Ascending aorta (tissue), 2 donors: ENCODE results near the gene ZNF618. TPM values are rescaled to one million over a fixed set of nuclear protein-coding genes. Genes with fewer than 3 reads are reported as not detected.

Source experiments
- DNase-seq, 2 donors: peaks; one replicate each; pipeline ENCODE4 v3.0.0-alpha.2; 2019; ENCODE audit warnings: low spot score in 2 of 2
- H3K27ac ChIP-seq, 2 donors: fragments of 200-600 bp; sonication (generic); one replicate each; pipeline ENCODE4 v1.5.1; 2016 to 2017; ENCODE audit warnings: mild to moderate bottlenecking in 1 of 2
- H3K27me3 ChIP-seq: fragments of 200-600 bp; sonication (generic); one replicate; pipeline ENCODE4 v1.5.1; 2017
- H3K36me3 ChIP-seq, 2 donors: fragments of 200-600 bp; sonication (generic); one replicate each; pipeline ENCODE4 v1.5.1; 2016
- H3K4me1 ChIP-seq, 2 donors: fragments of 200-600 bp; sonication (generic); one replicate each; pipeline ENCODE4 v1.5.1; 2016 to 2017; ENCODE audit warnings: mild to moderate bottlenecking in 1 of 2
- H3K4me3 ChIP-seq, 2 donors: fragments of 200-600 bp; sonication (generic); one replicate each; pipeline ENCODE4 v1.5.1; 2016 to 2017; ENCODE audit warnings: mild to moderate bottlenecking in 1 of 2
- H3K9me3 ChIP-seq, 2 donors: fragments of 200-600 bp; sonication (generic); one replicate each; pipeline ENCODE4 v1.5.1; 2016
- intact Hi-C: fragments of 100-400 bp; cut with DNase I; formaldehyde crosslinking; loops from one replicate; pipeline ENCODE4 v1.15.1; 2023
- total RNA-seq: library from RNA; depleted of rRNA; stranded (reverse); fragments of >200 nt; gene quantifications from one replicate; pipeline ENCODE4 v1.1.0, GENCODE V29; 2016
- TF ChIP-seq, protein P1 (sequence below), 3 experiments: fragments of 200-600 bp in 2 of 3; fragments of 450-650 bp in 1 of 3; sonication (generic) in 2 of 3; IDR thresholded peaks; one replicate each; pipeline ENCODE4 v1.5.1; 2016 to 2019; ENCODE audit warnings: antibody characterized with exemption in 3 of 3, mild to moderate bottlenecking in 1 of 3, moderate library complexity in 1 of 3

Gene ZNF618
- total RNA-seq, 1 donor from 2014 or later = 16.1 TPM

DNA sequence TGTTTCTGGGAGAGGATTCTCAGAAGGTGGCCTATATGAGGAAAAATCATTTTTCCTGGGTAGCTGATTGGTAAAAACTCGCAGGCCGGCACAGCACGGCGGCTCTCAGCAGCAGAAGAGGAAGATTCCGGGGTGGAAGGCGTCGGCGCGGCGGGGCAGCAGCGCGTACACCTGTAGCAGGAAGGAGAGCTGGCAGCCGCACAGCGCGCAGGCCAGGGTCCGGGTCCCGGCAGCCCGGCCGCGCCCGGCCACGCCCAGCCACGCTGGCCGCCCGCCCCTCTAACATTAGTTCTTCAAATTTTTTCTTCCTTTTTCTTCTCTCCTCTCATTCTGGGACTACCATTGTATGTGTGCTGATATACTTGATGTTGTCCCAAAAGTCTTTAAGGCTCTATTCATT is 24.8 kb upstream of the ZNF618 start:
- intact Hi-C loops = no loop called here
- peaks cover 0 to 2% of the 10 kb centered on the region in 2 donors for H3K9me3 ChIP-seq
- no peak overlapping the region for H3K27ac ChIP-seq
- TF ChIP-seq, protein P1, sequence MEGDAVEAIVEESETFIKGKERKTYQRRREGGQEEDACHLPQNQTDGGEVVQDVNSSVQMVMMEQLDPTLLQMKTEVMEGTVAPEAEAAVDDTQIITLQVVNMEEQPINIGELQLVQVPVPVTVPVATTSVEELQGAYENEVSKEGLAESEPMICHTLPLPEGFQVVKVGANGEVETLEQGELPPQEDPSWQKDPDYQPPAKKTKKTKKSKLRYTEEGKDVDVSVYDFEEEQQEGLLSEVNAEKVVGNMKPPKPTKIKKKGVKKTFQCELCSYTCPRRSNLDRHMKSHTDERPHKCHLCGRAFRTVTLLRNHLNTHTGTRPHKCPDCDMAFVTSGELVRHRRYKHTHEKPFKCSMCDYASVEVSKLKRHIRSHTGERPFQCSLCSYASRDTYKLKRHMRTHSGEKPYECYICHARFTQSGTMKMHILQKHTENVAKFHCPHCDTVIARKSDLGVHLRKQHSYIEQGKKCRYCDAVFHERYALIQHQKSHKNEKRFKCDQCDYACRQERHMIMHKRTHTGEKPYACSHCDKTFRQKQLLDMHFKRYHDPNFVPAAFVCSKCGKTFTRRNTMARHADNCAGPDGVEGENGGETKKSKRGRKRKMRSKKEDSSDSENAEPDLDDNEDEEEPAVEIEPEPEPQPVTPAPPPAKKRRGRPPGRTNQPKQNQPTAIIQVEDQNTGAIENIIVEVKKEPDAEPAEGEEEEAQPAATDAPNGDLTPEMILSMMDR (IDR thresholded peaks at IDR 0.05) = no peak
- DNase-seq = no peak
- H3K4me3 ChIP-seq = no peak overlapping the region
- no peaks in the 10 kb centered on the region for H3K36me3 ChIP-seq
- H3K27me3 ChIP-seq = no peaks in the 10 kb centered on the region
- H3K4me1 ChIP-seq = no peaks in the 10 kb centered on the region

DNA sequence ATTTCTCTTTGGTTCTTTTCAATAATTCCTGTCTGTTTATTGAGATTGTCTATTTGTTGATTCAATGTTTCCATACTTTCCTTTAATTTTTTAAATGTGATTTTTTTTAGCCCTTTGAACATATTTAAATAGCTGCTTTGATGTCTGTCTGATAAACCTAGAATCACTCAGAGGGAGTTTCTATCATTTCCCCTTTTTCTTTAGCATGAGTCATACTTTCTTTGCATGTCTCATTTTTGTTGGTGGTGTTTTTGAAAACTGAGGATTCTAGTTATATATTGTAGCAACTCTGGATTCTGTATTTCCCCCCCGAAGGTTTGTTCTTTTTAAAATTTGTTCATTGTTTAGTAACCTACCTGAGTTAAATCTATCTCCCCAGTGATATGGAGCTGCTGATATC is 24.2 kb upstream of the ZNF618 start:
- intact Hi-C loops = no loop called here

DNA sequence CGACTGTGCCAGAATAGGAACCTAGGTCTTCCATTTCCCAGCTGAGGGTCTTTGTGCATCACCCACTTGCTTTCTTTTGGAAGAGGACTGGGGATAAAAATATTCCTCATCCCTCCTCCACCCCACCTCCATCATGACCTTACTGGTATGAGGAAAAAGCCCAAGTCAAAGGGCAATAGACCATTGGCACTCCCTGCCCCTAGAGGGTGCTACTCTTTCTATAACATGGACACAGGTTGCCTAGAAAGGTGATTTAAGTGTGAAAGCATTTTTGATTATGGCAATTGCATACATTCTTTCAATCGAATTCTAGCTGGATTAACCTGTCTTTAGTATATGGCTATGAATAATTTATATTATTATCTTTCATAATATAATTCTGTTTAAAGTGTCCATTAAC is 22.8 kb upstream of the ZNF618 start:
- no peaks in the 10 kb centered on the region for H3K36me3 ChIP-seq
- H3K9me3 ChIP-seq = no peaks in the 10 kb centered on the region
- intact Hi-C loops = no loop called here
- H3K4me1 ChIP-seq = no peaks in the 10 kb centered on the region
- TF ChIP-seq, protein P1 (IDR thresholded peaks at IDR 0.05) = peak in 1 of 3 experiments; percentile 27
- DNase-seq = no peak
- H3K27me3 ChIP-seq = no peaks in the 10 kb centered on the region
- H3K27ac ChIP-seq = no peak overlapping the region
- no peak overlapping the region for H3K4me3 ChIP-seq

More for the DNA sequence above, 24.2 kb upstream of the ZNF618 start:
- H3K36me3 ChIP-seq = no peaks in the 10 kb centered on the region
- TF ChIP-seq, protein P1 (IDR thresholded peaks at IDR 0.05) = no peak
- no peak overlapping the region for H3K27ac ChIP-seq
- H3K9me3 ChIP-seq = no peaks in the 10 kb centered on the region
- H3K27me3 ChIP-seq = no peaks in the 10 kb centered on the region
- no peaks in the 10 kb centered on the region for H3K4me1 ChIP-seq
- H3K4me3 ChIP-seq = no peak overlapping the region
- DNase-seq = no peak

DNA sequence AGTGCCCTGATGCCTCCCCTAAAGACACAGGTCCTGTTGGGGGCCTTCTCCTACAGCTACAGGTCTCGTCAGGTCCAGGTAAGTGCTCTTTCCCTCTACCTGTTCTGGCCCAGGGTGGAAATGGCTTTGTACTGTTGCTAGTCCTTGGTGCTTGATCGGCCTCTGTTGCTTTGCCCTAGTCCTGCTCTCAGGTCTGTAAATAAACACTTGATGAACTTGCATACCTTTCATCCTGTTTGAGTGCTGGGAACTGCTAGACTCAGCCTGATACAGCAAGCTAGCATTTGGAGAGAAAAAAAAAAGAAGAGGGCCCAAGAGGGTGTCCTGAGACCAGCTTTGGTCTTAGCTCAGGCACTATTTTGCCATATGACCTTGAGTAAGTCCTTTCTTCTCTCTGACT is 21.8 kb upstream of the ZNF618 start:
- no peaks in the 10 kb centered on the region for H3K4me1 ChIP-seq
- no peaks in the 10 kb centered on the region for H3K27me3 ChIP-seq
- H3K36me3 ChIP-seq = no peaks in the 10 kb centered on the region
- H3K9me3 ChIP-seq = no peaks in the 10 kb centered on the region
- H3K4me3 ChIP-seq = no peak overlapping the region
- TF ChIP-seq, protein P1 (IDR thresholded peaks at IDR 0.05) = no peak
- no peak for DNase-seq
- H3K27ac ChIP-seq = no peak overlapping the region
- intact Hi-C loops = no loop called here

DNA sequence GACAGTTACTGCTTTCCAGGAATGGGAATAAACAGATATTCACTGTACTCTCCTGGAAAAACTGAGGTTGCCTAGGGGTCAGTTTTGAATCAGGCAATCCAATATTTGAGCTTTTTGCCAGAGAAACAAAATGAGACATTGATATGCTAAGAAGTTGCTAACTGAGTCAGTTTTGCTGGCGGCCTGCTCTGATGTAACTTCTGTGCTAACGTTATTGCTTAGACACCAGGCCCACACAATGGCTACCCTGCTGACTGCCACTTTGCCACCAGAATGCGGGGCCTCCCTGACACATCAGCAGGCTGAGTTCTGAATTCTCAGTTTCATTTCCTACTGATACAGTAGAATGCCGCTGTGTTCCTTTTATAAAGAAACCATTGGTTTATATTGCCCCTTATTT is 18.2 kb upstream of the ZNF618 start:
- Histone ChIP-seq H3K36me3 (no peaks in the 10 kb centered on the region), H3K27me3 (no peaks in the 10 kb centered on the region), H3K9me3 (no peaks in the 10 kb centered on the region), H3K27ac (no peak overlapping the region), H3K4me1 (no peaks in the 10 kb centered on the region), H3K4me3 (no peak overlapping the region)
- TF ChIP-seq, protein P1 (IDR thresholded peaks at IDR 0.05) = no peak
- no peak for DNase-seq
- intact Hi-C loops = no loop called here

DNA sequence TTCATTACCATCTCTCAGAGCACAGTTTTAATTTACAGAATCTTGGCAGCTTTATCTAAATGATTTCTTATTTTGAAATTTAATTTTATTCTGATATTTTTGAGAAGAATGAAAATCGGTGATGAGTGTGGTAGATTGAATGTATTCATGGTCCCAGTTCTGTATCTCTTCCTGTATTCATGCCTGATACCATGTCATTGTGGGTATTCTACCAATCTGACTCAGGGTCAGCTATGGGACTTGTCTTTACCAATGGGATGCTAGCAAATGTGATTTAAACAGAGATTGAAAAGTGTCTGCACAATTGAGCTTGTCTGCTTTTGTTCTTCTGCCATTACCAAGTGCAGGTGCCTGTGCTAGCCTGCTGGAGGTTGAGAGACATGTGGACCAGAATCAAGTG is 17.8 kb upstream of the ZNF618 start:
- no peaks in the 10 kb centered on the region for H3K36me3 ChIP-seq
- no peaks in the 10 kb centered on the region for H3K4me1 ChIP-seq
- H3K9me3 ChIP-seq = no peaks in the 10 kb centered on the region
- intact Hi-C loops = no loop called here
- no peak for DNase-seq
- no peaks in the 10 kb centered on the region for H3K27me3 ChIP-seq
- H3K4me3 ChIP-seq = no peak overlapping the region
- no peak overlapping the region for H3K27ac ChIP-seq
- TF ChIP-seq, protein P1 (IDR thresholded peaks at IDR 0.05) = no peak
